ENCODE results near the gene SEC16B.

The SEC16B gene

DNA sequence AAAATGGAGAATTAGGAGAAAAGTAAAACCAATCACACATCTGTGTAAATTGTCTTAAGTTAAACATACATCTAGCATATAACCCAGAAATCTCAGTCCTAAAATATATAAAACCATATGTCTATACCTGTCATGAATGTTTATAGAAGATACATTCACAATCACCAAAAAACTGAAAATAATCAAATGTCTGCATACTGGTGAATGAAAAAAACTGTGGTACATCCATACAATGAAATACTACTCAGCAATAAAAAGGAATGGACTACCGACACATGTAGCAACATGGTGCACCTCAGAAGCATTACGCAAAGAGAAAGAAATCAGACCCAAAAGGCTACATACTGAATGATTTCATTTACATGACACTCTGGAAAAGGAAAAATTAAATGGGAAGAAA, 47.7 kb upstream of the SEC16B start:
- Histone ChIP-seq H3K9ac (ENCODE audit: low read length) (no peak overlapping the region), H4K20me1 (ENCODE audit: low read depth, low read length) (no peaks in the 10 kb centered on the region), H3K4me2 (ENCODE audit: low read depth, low read length, poor library complexity, severe bottlenecking) (no peak overlapping the region), H3K27ac (ENCODE audit: low read depth, low read length) (no peak overlapping the region), H3K36me3 (ENCODE audit: low read length) (no peaks in the 10 kb centered on the region), H3K27me3 (ENCODE audit: low read length) (no peaks in the 10 kb centered on the region), H3K9me2 (replicated peaks; ENCODE audit: insufficient read depth, low read length) (peaks cover 3% of the 10 kb centered on the region; the same call in 1 of the 2 replicates), H3F3A (ENCODE audit: insufficient read depth) (no peaks in the 10 kb centered on the region), H2AFZ (ENCODE audit: low read depth, low read length, severe bottlenecking) (no peak overlapping the region), H3K4me3 (ENCODE audit: insufficient read depth, low read length, poor library complexity, severe bottlenecking) (no peak overlapping the region), H3K79me2 (ENCODE audit: insufficient read depth, low read length) (no peaks in the 10 kb centered on the region), H3K9me3 (ENCODE audit: insufficient read depth, low read length) (no peaks in the 10 kb centered on the region)
- no peak for TF ChIP-seq EZH2phosphoT487 (conservative IDR thresholded peaks at IDR 0.05; ENCODE audit: low read length)
- TF ChIP-seq, protein P1, sequence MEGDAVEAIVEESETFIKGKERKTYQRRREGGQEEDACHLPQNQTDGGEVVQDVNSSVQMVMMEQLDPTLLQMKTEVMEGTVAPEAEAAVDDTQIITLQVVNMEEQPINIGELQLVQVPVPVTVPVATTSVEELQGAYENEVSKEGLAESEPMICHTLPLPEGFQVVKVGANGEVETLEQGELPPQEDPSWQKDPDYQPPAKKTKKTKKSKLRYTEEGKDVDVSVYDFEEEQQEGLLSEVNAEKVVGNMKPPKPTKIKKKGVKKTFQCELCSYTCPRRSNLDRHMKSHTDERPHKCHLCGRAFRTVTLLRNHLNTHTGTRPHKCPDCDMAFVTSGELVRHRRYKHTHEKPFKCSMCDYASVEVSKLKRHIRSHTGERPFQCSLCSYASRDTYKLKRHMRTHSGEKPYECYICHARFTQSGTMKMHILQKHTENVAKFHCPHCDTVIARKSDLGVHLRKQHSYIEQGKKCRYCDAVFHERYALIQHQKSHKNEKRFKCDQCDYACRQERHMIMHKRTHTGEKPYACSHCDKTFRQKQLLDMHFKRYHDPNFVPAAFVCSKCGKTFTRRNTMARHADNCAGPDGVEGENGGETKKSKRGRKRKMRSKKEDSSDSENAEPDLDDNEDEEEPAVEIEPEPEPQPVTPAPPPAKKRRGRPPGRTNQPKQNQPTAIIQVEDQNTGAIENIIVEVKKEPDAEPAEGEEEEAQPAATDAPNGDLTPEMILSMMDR (IDR thresholded peaks at IDR 0.05; ENCODE audit: insufficient read depth, low read length, poor library complexity, severe bottlenecking), result no peak

GRCh38 chr1:178011864-178012503, 42.1 kb upstream of the SEC16B start:
- H2AFZ ChIP-seq (ENCODE audit: low read depth, low read length, severe bottlenecking), result no peak overlapping the region
- H3K4me2 ChIP-seq (ENCODE audit: low read depth, low read length, poor library complexity, severe bottlenecking), result no peak overlapping the region
- TF ChIP-seq, protein P1 (IDR thresholded peaks at IDR 0.05; ENCODE audit: insufficient read depth, low read length, poor library complexity, severe bottlenecking), result no peak
- no peak for TF ChIP-seq EZH2phosphoT487 (conservative IDR thresholded peaks at IDR 0.05; ENCODE audit: low read length)
- H3K9me2 ChIP-seq (replicated peaks; ENCODE audit: insufficient read depth, low read length), result peaks cover 3% of the 10 kb centered on the region; the same call in 1 of the 2 replicates
- H3K79me2 ChIP-seq (ENCODE audit: insufficient read depth, low read length), result no peaks in the 10 kb centered on the region
- H3K36me3 ChIP-seq (ENCODE audit: low read length), result no peaks in the 10 kb centered on the region
- H3F3A ChIP-seq (ENCODE audit: insufficient read depth), result no peaks in the 10 kb centered on the region
- no peak overlapping the region for H3K9ac ChIP-seq (ENCODE audit: low read length)
- no peaks in the 10 kb centered on the region for H3K27me3 ChIP-seq (ENCODE audit: low read length)
- no peak overlapping the region for H3K4me3 ChIP-seq (ENCODE audit: insufficient read depth, low read length, poor library complexity, severe bottlenecking)
- no peaks in the 10 kb centered on the region for H3K9me3 ChIP-seq (ENCODE audit: insufficient read depth, low read length)
- H4K20me1 ChIP-seq (ENCODE audit: low read depth, low read length), result no peaks in the 10 kb centered on the region
- no peak overlapping the region for H3K27ac ChIP-seq (ENCODE audit: low read depth, low read length)

DNA sequence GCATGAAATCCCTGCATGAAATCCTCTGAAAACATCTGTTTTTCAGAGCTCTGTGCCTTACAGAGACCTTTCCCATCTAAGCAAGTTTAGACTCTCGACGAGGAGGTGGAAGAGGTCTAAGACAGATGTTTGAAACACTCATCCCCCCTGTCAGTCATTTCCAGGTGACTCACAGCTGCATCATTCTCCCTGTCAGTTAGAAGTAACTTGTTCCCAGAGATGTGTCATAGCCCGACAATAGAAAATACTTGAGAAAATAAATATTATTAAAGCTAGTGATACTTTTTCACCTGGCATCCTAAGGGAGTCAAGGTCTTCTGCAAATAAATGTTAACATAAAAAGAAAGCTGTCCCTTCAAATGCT, 41.6 kb upstream of the SEC16B start:
- Histone ChIP-seq H3K9ac (ENCODE audit: low read length) (no peak overlapping the region), H3K36me3 (ENCODE audit: low read length) (no peaks in the 10 kb centered on the region), H3K9me2 (replicated peaks; ENCODE audit: insufficient read depth, low read length) (peaks cover 3% of the 10 kb centered on the region; the same call in 1 of the 2 replicates), H4K20me1 (ENCODE audit: low read depth, low read length) (no peaks in the 10 kb centered on the region), H3K27ac (ENCODE audit: low read depth, low read length) (no peak overlapping the region), H2AFZ (ENCODE audit: low read depth, low read length, severe bottlenecking) (no peak overlapping the region), H3K79me2 (ENCODE audit: insufficient read depth, low read length) (no peaks in the 10 kb centered on the region), H3K4me3 (ENCODE audit: insufficient read depth, low read length, poor library complexity, severe bottlenecking) (no peak overlapping the region), H3K27me3 (ENCODE audit: low read length) (no peaks in the 10 kb centered on the region), H3K4me2 (ENCODE audit: low read depth, low read length, poor library complexity, severe bottlenecking) (no peak overlapping the region), H3K9me3 (ENCODE audit: insufficient read depth, low read length) (no peaks in the 10 kb centered on the region), H3F3A (ENCODE audit: insufficient read depth) (no peaks in the 10 kb centered on the region)
- TF ChIP-seq EZH2phosphoT487 (conservative IDR thresholded peaks at IDR 0.05; ENCODE audit: low read length), result no peak
- TF ChIP-seq, protein P1 (IDR thresholded peaks at IDR 0.05; ENCODE audit: insufficient read depth, low read length, poor library complexity, severe bottlenecking), result no peak

Measured in SU-DHL-6 (cell line).